Mammary epithelial cell (primary cell): ENCODE results near the gene ZNF804B.

Experiments
- CTCF ChIP-seq, 2 donors: IDR thresholded peaks in 1 of 2; conservative IDR thresholded peaks in 1 of 2; 2 replicates each; pipeline ENCODE4 v1.5.1; 2011 to 2012; ENCODE audit warnings: inconsistent platforms in 2 of 2, low read length in 2 of 2, mild to moderate bottlenecking in 2 of 2, control low read depth in 1 of 2, low read depth in 1 of 2; ENCODE audit not compliant: insufficient read depth in 1 of 2; ENCODE audit errors: extremely low read depth in 1 of 2
- EZH2 ChIP-seq: IDR thresholded peaks from 2 replicates; pipeline ENCODE4 v1.6.1; 2012; ENCODE audit warnings: low read length, inconsistent platforms, borderline replicate concordance

- TF ChIP-seq EZH2 = no peak
- no peak for TF ChIP-seq CTCF (conservative IDR thresholded peaks at IDR 0.05 in 1 of 2, IDR thresholded peaks at IDR 0.05 in 1 of 2; ENCODE audit: extremely low read depth in 1 of 2, insufficient read depth in 1 of 2, low read depth in 1 of 2, low read length in 2 of 2)
Measured at GRCh38 chr7:89072081-89072480, 312.6 kb downstream of the ZNF804B start.
